Coronary artery (tissue), 2 donors: Measurements from ENCODE around the gene SOX6.

Experiments
- DNase-seq: peaks from one replicate; pipeline ENCODE4 v3.0.0-alpha.2; 2017; ENCODE audit warnings: low spot score
- H3K27ac ChIP-seq, 2 donors: fragments of 200-600 bp; sonication (generic); one replicate each; pipeline ENCODE4 v1.5.1; 2016 to 2019
- H3K4me3 ChIP-seq: fragments of 200-600 bp; sonication (generic); 2 replicates; pipeline ENCODE4 v1.5.1; 2016; ENCODE audit warnings: mild to moderate bottlenecking, moderate library complexity
- TF ChIP-seq, protein P1 (sequence below): fragments of 200-600 bp; sonication (generic); IDR thresholded peaks from one replicate; pipeline ENCODE4 v1.5.1; 2019; ENCODE audit warnings: antibody characterized with exemption

SOX6 gene

DNA sequence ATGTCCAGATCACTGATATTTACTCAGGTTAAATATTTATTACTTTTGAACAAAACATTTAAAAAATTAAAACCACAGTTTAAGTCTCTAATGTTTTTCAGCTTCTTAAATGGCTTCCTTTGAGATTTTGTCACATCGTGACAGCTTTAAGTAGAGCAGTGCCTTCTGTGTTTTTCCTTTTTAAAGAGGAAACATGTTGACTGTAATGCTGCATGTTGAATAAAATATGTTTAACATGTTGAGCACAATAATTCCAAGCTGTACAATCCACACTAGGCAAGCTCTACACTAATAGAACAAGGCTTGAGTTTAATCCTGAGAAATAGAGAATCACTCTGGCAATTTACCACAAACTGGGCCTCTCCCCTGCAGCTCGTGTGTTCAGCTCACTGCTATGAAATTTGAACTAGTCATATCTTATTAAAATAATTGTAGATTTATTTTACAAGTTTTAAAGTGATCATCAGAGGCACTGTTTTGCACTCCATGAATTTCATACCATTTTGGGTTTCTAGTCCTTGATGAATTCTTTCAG, 368.3 kb downstream of the SOX6 start:
- TF ChIP-seq, protein P1, sequence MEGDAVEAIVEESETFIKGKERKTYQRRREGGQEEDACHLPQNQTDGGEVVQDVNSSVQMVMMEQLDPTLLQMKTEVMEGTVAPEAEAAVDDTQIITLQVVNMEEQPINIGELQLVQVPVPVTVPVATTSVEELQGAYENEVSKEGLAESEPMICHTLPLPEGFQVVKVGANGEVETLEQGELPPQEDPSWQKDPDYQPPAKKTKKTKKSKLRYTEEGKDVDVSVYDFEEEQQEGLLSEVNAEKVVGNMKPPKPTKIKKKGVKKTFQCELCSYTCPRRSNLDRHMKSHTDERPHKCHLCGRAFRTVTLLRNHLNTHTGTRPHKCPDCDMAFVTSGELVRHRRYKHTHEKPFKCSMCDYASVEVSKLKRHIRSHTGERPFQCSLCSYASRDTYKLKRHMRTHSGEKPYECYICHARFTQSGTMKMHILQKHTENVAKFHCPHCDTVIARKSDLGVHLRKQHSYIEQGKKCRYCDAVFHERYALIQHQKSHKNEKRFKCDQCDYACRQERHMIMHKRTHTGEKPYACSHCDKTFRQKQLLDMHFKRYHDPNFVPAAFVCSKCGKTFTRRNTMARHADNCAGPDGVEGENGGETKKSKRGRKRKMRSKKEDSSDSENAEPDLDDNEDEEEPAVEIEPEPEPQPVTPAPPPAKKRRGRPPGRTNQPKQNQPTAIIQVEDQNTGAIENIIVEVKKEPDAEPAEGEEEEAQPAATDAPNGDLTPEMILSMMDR, result no peak
- Histone ChIP-seq H3K27ac (no peak overlapping the region), H3K4me3 (no peak overlapping the region)
- DNase-seq, result no peak

DNA sequence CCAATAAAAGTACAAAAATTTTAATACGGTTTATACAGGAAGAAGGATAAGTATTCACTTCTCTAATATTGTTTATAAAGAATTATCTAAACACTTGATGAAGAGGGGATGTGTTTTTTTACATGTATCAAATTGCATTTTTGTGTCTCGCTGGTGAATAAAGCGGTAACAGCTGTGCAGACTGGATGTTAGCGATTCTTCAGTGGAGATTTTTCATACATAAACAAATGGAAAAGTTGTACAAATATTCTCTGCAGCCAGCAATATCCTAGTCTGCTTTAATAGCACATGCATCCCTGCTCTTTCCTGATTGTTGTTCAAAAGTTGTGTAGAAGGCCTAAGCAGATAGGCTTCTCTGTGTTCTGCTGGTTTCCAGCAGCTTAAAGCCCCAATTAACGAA, 369.3 kb downstream of the SOX6 start:
- Histone ChIP-seq H3K27ac (no peak overlapping the region), H3K4me3 (no peak overlapping the region)
- TF ChIP-seq, protein P1, result no peak
- DNase-seq, result no peak

DNA sequence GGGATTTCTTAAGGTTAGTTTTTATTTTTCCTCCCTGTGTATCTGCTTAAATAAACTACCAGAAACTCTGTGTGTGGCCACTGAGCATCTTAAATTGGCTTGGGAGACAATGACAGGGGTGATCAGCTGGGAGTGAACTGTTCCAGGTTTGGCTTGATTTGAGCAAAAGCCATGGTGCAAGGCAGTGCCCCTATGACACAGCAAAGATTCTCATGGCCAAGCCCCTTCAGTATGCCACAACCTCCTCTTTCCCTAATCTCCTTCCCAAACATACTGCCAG, 370.5 kb downstream of the SOX6 start:
- H3K4me3 ChIP-seq, result no peak overlapping the region
- H3K27ac ChIP-seq, result no peak overlapping the region
- TF ChIP-seq, protein P1, result no peak
- no peak for DNase-seq

DNA sequence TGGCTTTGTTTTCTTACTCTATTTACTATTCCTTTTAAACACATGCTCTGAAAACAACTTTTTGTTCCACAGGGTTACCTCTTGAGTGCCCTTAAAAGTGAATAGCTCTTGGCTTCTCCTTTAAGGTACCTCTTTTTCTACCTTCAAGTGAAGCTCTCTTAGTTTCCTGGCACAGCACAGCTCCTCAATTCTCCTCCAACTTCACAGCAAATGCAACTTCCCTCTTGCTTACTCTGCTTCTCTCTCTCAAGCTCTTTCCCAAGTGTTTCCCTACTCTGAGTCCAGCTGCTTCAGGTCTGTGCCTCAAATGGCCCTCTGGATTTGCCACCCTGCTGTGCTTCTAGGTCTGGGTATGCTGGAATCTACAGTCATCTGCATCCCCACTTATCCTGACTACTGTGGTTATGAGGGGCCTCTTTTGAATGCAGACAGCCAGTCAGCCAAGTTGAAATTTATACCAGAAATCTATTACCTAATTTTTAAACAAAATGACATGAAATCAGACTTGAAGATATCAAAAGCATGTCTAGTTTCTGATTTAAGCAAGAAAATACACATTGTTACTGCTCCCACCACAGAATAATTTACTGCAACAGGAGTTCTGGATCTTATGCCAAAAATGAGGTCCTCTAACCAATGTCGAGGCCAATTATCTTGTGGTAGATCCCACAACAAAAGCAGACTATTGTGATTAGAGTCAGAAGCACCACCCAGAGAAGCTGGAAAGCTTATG, 371.1 kb downstream of the SOX6 start:
- Histone ChIP-seq H3K4me3 (no peak overlapping the region), H3K27ac (no peak overlapping the region)
- DNase-seq, result no peak
- TF ChIP-seq, protein P1, result no peak

GRCh38 chr11:15981292-15981691, 375.1 kb downstream of the SOX6 start:
- no peak for DNase-seq
- Histone ChIP-seq H3K4me3 (no peak overlapping the region), H3K27ac (no peak overlapping the region)
- TF ChIP-seq, protein P1, result no peak

- Histone ChIP-seq H3K4me3 (no peak overlapping the region), H3K27ac (no peak overlapping the region)
- TF ChIP-seq, protein P1, result no peak
- no peak for DNase-seq
Measured at GRCh38 chr11:15977116-15977515, 379.2 kb downstream of the SOX6 start.

GRCh38 chr11:15976433-15977045, 379.8 kb downstream of the SOX6 start:
- Histone ChIP-seq H3K27ac (peak overlapping the region in 1 of 2 donors; percentile 32), H3K4me3 (no peak overlapping the region)
- DNase-seq, result no peak
- TF ChIP-seq, protein P1, result no peak
